GM21737 (cell line): ENCODE results near the gene RYK.
"Not testable (repeated sequence)": the region's sequence is repeated elsewhere in the genome, so short reads cannot be mapped to it uniquely, and the experiment has no call there.

ENCODE experiments used
- ATAC-seq: cut with Tn5 transposase; IDR thresholded peaks from one replicate; pipeline ENCODE4 v1.9.1; 2021; ENCODE audit warnings: mild to moderate bottlenecking, moderate library complexity; ENCODE audit not compliant: unreplicated experiment

The RYK gene

DNA sequence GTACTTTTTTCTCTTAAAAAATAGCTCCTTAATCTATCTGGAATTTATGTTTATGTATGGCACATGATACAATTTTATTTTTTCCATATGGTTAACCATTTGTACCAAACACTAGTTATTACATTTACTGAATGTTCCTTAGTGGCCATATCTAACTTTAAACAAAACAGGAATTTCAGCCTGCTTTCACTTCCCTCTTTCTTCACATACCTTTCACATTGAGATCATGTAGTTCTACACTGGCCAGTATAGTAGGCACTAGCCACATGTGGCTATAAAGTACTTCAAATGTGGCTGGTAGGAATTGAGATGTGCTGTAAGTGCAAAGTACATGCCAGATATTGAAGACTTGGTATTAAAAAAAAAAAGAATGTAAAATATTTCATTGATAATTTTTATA lies 4.7 kb upstream of the RYK start:
- no peak for ATAC-seq

DNA sequence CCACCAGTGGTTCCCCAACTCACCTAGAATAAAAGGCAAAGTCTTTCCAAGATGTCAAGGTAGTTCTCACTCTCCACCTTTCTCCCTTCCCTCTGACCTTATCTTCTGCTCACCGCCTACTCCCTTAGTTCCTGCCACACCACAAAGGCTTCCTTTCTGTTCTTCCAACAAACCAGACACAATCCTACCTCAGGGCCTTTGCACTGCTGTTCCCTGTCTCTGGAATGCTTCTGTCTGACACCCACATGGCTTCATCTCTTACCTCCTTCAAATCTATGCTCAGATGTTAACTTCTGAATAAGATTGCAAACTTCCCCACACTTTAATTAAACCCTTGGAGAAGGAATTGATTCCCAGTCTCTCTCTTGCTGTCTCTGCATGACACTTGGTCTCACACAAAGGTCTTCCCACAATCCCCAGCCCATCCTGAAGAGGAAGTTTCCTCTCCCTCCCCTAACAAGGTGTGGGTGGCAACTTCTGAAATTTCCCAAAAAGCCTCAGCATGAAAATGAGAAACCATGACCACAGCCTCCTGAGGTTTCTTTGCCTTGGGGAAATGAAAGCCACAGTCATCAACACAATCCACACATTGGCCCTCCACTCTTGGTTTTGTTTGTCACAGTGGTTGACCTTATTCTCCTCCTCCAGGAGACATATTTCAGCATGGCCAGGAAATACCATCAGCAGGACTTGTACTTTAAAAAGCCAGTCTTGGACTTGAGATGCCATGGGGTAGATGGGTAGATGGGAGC lies 3.0 kb upstream of the RYK start:
- ATAC-seq, result no peak

DNA sequence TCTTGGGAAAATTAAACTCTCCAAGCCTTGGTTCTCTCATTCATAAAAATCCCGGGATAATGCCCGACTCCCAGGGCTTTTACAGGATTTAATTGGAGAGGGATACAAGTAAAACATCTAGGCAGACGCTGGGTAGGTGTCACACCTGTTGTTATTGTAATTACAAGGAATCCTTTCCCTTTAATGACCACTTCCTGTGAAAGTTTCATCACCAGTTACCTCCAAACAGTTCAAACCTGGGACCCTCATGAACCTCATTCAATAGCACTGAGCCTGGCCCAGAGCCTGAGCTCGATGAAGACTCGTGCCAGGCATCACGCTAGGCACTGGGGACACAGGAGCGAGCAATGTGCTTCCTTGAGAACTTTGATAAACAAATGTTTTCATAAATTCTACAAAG lies 2.1 kb upstream of the RYK start:
- ATAC-seq, result no peak

DNA sequence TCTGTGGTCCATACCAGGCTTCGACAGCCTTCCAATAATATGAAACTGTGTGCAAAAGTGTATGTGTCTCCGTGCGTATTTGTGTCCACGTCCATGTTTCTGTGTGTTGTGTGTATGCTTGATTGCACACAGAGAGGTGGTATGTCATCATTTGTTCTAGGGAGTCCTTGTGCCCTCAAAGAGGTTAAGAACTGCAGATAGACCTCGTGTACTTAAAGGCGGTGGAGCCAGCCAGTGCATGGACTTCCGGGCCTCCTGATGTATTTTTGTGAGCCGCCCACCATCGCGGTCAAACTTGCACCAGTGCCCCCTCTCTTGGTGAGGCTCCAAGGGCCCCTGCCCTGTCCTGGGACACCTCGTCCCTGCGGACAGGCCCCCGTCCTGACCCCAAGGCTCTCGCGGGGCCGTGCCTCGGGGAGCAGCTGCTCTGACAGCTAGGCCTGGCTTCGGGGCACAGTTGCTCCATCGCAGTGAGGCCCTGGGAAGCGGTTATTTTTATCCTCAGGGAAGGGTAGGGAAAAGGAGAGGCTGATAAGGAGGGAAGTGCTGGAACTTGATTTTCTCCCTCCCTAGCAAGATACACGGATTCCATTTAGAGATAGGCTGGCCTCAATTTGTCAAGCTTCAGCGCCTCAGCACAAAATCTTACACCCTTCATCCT lies 1.2 kb upstream of the RYK start:
- no peak for ATAC-seq

DNA sequence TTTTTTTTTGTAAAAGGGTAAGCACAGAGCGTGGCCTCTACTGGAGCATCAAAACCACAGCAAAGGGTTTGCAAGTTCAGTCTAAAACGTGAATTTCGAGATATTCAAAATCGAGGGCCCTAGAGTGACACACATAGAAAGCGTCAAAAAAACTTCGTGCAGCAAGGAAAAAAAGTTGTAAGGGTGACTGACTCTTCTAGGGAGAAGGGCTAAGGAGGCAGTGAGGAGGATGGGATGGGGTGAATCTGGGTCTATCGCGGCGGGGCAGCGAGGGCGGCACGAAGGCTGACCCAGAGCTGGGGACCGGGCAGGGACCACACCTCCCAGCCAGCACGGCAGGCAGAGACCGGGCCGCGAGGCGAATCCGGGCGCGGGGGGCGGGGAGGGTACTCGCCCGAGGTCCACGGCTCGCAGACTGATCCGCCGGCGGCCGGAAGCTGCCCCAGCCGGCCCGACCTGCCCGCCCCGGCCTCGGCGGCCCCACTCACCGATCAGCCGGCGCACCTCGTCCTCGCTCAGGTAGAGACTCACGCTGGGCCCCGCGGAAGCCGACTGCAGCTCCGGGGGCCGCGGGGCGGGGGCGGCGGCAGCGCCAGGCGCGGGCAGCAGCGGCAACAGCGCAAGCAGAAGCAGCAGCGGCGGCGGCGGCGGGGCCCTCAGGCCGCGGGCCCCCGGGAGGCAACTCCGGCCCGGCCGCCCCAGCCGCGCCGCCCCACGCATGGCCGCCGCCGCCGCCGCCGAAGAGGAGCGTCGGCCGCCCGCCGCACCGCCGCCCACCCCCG lies 533 bp downstream of the RYK start:
- peak; percentile 38 for ATAC-seq

DNA sequence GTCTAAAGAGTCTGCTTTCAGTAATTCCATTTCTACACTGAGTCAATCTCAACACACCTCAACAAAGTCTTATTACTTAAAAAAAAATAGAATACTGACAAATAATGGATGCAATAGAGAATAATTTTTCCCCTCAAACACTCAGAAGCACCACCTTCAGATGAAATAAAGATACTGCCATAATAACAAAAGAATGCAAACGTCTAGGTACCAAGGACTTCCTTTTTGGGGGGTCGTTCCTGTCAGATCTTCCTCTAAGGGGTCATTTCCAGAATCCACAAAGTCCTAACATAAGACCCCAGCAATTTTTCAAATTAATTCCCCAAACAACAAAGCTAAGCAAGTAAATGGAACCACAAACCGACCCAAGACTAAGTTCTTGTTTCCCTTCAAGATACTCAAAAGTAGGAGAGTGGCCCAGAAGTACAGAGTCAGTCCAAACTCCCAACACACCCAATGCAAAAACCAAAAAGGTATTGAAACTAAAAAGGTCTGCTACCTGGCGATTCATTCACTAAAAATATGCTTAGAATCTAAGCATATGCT lies 1.3 kb downstream of the RYK start:
- no peak for ATAC-seq

DNA sequence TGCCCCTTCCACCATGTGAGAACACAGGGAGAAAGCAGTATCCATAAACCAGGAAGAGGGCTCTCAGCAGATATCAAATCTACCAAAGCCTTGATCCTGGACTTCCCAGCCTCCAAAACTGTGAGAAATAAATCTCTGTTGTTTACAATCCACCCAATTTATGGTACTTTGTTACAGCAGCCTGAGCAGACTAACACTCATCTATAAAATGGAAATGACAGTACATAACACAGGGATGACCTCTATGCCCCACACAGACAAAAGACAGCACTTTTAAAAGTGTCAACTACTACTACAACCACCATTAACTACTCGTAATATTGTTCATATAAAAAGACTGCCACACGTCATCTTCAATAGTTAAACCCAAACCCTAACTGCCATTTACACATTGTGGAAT lies 5.7 kb downstream of the RYK start:
- ATAC-seq, result no peak

DNA sequence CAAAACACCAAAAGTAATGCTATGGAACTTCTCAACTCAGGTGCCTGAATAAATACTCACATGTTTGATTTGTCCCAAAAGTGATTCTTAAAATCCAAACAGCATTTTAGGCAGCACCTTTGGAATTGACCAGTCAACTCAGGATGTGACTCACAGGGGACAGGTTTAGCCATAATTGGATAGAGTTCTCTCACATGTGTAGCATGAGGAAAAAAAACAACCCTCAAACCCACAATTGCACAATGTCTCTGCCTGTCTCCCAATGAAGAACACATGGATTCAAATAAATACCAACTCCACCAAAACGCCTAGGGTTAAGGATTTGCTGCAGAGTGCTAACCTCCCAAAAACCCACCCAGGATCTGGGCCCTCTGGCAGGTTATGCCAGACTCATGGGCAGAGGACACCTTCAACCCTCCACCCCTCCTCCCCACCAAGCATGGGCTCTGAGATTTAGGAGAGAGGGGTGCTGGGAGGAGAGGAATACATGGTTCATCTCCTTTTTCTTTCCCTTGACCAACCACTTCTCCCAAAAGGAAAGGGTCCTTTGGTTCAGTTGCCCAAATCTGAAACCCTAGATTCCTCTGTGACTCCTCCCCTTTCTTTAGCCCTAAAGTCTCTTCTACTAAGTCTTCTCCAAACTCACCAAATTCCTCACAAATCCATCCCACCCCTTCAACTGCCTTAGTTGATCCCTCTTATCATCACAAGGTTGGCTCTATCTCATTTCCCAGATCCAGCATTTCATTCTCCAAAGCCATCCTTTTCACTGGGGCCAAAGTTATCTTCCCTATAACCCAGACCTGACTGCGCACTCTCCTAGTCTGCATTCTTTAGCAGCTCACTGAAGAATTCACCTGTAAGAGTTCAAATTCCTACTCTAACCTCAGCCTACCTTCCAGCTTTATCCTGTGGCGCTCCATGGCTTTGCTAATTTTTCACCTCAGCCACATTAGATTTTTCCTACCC lies 7.7 kb downstream of the RYK start:
- no peak for ATAC-seq

DNA sequence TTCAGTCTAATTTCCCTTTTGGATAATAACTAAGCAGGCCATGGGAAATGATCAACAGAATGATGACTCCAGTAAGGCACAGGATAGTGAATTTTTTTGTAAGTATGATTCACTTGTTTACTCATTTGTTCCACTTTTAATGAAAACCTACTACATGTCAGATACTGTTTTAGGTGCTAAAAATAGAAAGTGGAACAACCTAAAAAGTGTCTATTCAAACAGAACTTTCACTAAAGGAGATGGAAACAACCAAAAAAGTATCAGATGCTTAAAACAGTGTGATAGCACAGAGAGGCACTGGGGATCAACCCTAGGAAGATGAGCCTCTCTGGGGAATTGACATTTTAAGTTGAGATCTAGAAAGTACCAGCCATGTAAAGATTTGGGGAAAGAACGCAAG lies 11.1 kb downstream of the RYK start:
- no peak for ATAC-seq

DNA sequence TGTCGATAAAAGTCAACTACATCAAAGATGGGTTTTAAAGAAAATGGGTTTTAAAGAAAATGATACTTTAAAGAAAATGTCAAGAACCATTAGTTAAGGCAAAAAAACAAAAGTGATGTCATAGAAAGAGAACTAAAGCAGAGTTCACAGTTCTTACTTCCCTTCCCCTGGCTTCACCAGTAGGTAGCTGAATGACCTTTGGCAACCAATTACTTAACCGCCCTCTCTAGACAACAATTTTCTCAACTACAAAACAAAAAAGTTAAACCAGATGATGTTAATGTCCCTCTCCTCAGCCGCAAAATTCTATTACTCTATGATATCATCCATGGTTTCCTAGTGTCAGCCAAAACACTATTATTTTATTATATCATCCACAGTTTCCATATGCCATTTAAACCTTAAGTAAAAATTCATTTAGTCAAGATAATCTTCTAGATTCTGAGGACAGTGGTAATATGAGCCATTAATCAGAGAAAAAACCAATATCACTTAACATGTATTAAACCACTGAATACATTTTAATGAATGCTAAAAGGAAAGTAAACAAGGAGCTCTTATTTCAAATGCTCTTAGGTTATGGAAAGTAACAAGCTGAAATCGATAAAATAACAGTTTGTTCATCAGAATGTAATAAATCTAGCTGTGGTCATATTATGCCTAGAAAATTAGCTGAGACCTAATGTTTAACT lies 13.1 kb downstream of the RYK start:
- ATAC-seq, result no peak

DNA sequence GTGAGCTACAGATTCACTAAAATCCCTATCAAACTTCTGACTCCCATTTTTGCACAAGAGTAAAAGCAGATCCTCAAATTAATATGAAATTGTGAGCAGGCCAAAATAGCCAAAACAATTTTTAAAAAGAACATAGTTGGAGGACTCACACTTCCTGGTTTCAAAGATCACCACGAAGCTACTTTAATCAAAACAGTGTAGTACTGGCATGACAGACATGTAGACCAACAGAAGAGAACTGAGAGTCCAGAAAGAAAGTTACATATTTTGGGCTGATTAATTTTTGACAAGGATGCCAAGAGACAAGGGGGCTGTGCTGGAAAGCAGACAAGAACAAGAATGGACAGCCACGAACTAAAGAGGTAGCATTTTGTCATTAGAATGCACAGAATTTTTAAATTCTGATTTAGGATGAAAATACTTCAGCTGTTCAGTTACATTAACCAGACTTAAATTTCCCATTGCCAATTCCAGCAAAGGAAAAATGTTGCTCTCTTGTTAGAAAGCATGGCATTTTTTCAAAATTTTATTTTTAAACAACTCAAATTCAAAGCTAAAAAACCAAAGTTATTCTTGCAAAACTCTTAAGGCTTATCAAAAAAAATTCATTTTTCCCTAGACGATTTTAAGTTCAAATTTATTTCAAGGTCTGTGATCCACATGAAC lies 14.0 kb downstream of the RYK start:
- ATAC-seq, result peak; percentile 59

DNA sequence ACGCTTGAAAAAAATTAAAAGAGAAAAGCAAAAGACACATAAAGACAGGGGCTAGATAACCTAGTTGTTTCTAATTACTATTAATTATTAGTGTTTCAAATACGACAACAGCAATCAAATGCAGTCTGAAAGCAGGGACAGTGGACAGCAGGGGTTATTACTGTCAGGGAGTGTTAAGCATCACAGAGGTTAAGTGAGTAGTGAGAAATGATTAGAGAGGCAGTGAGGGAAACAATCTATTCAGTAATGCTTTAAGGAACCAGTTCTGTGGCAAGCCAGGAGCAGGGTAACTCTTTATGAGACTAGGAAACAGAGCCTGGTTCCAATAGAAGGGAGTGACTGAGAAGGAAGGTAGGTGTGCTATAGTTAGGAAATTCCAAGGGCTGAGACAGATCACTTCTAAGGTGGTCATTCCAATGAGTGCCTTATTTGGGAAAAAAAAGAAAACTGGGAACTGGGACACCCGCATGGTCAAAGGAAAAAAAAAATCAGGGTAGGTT lies 15.0 kb downstream of the RYK start:
- ATAC-seq, result no peak

DNA sequence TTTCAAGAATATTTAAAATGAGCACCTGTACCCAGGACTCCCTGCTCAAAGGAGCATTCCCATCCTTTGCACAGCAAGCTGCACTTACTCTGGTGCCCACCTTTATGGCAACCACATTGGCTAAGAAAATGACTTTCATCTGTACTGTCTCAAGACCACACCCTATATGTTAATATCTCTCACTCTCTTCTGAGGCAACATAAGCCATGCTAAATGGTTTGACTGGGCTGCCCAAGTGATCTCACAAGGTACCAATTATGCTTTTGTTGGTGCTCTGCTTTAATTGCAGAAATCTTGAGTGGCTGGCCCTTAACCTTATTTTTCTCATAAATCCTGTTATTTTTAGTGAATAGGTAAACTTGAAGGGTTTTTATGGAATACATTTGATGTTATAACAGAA lies 17.7 kb downstream of the RYK start:
- ATAC-seq, result no peak

DNA sequence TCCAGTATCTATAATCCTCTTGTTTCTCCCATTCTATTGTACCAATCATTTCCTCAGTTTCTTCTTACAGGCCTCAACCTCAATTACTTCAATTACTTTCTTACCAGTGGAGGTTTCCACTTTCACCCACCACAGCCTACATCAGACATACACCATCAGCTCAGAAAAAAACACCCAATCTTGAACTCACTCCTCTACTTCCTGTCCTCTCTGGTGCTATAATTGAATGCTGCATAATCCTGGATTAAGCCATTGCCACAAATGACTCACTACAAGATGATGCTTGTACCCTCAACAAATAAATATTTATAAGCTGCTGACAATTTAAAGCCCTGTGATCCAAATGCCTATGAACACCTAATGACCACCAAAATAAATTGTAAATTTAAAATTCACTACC lies 18.5 kb downstream of the RYK start:
- no peak for ATAC-seq

DNA sequence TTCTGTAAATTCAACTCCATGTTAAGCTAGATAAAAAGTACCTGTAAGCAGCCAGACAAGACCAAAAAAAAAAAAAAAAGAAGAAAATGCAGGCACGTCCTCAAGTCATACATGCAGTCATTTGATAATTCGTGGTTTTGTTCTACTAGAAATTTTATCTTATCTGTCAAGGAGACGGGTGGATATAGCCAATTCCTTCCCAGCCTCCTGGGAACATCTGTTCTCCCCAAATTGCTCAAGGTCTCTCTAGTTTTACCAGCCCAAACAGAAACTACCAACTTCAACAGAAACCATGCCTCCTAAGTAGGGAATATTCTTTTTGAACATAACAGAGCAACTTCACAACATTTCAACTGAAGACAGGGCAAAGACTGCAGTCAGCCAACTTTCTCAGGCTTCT lies 19.5 kb downstream of the RYK start:
- ATAC-seq, result no peak

DNA sequence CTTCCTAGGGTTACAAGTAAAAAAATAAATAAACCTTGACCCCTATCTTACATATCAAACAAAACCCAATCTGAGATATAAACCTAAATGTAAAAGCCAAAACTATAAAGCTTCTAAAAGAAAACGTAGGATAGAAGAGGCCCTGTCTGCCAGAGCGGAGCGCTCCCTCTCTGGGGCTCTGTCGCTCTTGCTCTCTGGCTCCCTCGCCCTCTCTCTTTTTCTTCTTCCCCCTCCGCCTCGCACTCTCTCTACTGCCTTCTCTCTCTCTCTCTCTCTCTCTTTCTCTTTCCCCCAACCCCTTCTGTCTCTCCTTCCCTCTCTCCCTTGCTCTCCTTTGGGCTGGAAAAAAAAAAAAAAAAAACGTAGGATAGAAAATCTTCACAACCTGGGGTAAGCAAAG lies 21.6 kb downstream of the RYK start:
- ATAC-seq, result no peak

DNA sequence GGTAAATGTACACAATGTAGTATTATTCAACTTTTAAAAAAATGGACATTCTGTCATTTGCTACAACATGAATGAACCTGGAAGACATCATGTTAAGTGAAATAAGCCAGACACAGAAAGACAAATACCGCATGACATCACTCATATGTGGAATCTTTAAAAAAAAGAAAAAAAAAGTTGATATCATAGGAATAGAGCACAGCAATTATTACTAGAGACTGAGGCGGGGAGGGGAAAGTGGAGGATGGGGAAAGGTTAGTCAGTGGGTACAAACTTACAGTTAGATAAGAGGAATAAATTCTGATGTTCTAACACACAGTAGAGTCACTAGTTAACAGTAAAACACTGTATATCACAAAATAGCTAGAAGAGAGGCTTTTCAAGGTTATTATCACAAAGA lies 22.2 kb downstream of the RYK start:
- no peak for ATAC-seq

DNA sequence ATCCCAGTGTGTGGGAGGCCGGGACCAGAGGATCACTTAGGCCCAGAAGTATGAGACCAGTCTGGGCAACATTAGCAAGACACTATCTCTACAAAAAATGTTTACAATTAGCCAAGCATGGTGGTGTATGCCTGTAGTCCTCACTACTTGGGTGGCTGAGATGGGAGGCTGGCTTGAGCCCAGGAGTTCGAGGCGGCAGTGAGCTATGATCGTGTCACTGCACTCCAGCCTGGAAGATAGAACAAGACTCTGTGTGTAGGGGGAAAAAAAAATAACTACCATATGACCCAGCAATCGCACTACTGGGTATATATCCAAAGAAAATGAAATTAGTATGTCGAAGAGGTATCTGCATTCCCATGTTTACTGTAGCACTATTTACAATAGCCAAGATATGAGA lies 22.6 kb downstream of the RYK start:
- ATAC-seq, result no peak

DNA sequence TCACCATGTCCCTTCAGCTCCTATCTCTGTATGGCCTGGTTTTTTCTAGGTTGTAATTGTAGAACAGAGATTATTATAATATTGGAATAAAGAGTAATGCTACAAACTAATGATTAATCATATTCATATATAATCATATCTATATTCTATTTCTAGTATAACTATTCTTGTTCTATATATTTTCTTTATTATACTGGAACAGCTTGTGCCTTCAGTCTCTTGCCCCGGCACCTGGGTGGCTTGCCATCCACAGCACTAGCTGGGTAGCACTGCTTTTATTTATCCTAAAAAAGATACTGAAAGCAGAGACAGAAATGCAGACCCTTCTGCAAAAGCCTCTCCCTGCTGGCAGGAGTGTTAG lies 25.9 kb downstream of the RYK start:
- ATAC-seq, result not testable (repeated sequence)
